Measurements from ENCODE around the gene NDUFAF8.

Gene NDUFAF8

GRCh38 chr17:81231766-81232581 lies 7.1 kb upstream of the NDUFAF8 start:
- H3K4me3 ChIP-seq (ENCODE audit: low read depth, low read length) = no peak overlapping the region
- no peak for TF ChIP-seq CTCF (IDR thresholded peaks at IDR 0.05; ENCODE audit: borderline replicate concordance, insufficient read depth, low read depth, low read length)

GRCh38 chr17:81232616-81233241 lies 6.4 kb upstream of the NDUFAF8 start:
- H3K4me3 ChIP-seq (ENCODE audit: low read depth, low read length) = no peak overlapping the region
- TF ChIP-seq CTCF (IDR thresholded peaks at IDR 0.05; ENCODE audit: borderline replicate concordance, insufficient read depth, low read depth, low read length) = no peak

- H3K4me3 ChIP-seq (ENCODE audit: low read depth, low read length) = no peak overlapping the region
- no peak for TF ChIP-seq CTCF (IDR thresholded peaks at IDR 0.05; ENCODE audit: borderline replicate concordance, insufficient read depth, low read depth, low read length)
Observed at GRCh38 chr17:81233316-81233715, 5.8 kb upstream of the NDUFAF8 start.

- TF ChIP-seq CTCF (IDR thresholded peaks at IDR 0.05; ENCODE audit: borderline replicate concordance, insufficient read depth, low read depth, low read length) = no peak
- H3K4me3 ChIP-seq (ENCODE audit: low read depth, low read length) = no peak overlapping the region
Observed at GRCh38 chr17:81233811-81234505, 5.2 kb upstream of the NDUFAF8 start.

GRCh38 chr17:81234506-81234855 lies 4.6 kb upstream of the NDUFAF8 start:
- no peak overlapping the region for H3K4me3 ChIP-seq (ENCODE audit: low read depth, low read length)
- TF ChIP-seq CTCF (IDR thresholded peaks at IDR 0.05; ENCODE audit: borderline replicate concordance, insufficient read depth, low read depth, low read length) = no peak

- no peak overlapping the region for H3K4me3 ChIP-seq (ENCODE audit: low read depth, low read length)
- no peak for TF ChIP-seq CTCF (IDR thresholded peaks at IDR 0.05; ENCODE audit: borderline replicate concordance, insufficient read depth, low read depth, low read length)
Observed at GRCh38 chr17:81234940-81235821, 3.9 kb upstream of the NDUFAF8 start.
